ENCODE measurements around the gene FANCC. TPM values are rescaled to one million over a fixed set of nuclear protein-coding genes. Genes with fewer than 3 reads are reported as not detected.

Gene FANCC
- total and polyA plus RNA-seq, 2 experiments from 2014 or later: 13.1 to 15.6 TPM

- H3K4me3 ChIP-seq: no peak overlapping the region
- TF ChIP-seq CTCF (IDR thresholded peaks at IDR 0.05; ENCODE audit: poor library complexity) (no peak), EZH2 (IDR thresholded peaks at IDR 0.05; ENCODE audit: borderline replicate concordance) (no peak), EZH2phosphoT487 (IDR thresholded peaks at IDR 0.05; ENCODE audit: low read depth, severe bottlenecking, unreplicated experiment) (no peak)
- peak overlapping the region; percentile 17 for H3K27ac ChIP-seq
- no peaks in the 10 kb centered on the region for H3K36me3 ChIP-seq (replicated peaks; ENCODE audit: insufficient read depth, low read depth)
- peaks cover 16% of the 10 kb centered on the region for H3K4me1 ChIP-seq (ENCODE audit: insufficient read depth)
- no peak for DNase-seq (ENCODE audit: low spot score)
- H3K27me3 ChIP-seq: no peaks in the 10 kb centered on the region
- 89% methylated on average over 13 of the region's 13 CpGs for WGBS (ENCODE audit: low lambda C conversion rate, missing lambda C conversion rate)
- H3K4me2 ChIP-seq: no peak overlapping the region
- no peaks in the 10 kb centered on the region for H3K9me2 ChIP-seq (replicated peaks; ENCODE audit: insufficient read depth)
- no peak overlapping the region for H2AFZ ChIP-seq
- H4K20me1 ChIP-seq (ENCODE audit: insufficient read depth, poor library complexity, severe bottlenecking): no peaks in the 10 kb centered on the region
- no peaks in the 10 kb centered on the region for H3K9me3 ChIP-seq (ENCODE audit: low read depth)
- H3K79me2 ChIP-seq: no peaks in the 10 kb centered on the region
Observed at GRCh38 chr9:95105519-95106287, 211.8 kb downstream of the FANCC start.

GRCh38 chr9:95104980-95105379, 212.5 kb downstream of the FANCC start:
- Histone ChIP-seq H3K36me3 (replicated peaks; ENCODE audit: insufficient read depth, low read depth) (no peaks in the 10 kb centered on the region), H3K27me3 (no peaks in the 10 kb centered on the region), H4K20me1 (ENCODE audit: insufficient read depth, poor library complexity, severe bottlenecking) (no peaks in the 10 kb centered on the region), H3K9me3 (ENCODE audit: low read depth) (no peaks in the 10 kb centered on the region), H3K4me2 (no peak overlapping the region), H3K9me2 (replicated peaks; ENCODE audit: insufficient read depth) (no peaks in the 10 kb centered on the region), H3K4me3 (no peak overlapping the region), H3K27ac (no peak overlapping the region), H3K4me1 (ENCODE audit: insufficient read depth) (peaks cover 20% of the 10 kb centered on the region), H3K79me2 (no peaks in the 10 kb centered on the region), H2AFZ (no peak overlapping the region)
- WGBS (ENCODE audit: low lambda C conversion rate, missing lambda C conversion rate): 92% methylated on average over 12 of the region's 12 CpGs
- TF ChIP-seq EZH2phosphoT487 (IDR thresholded peaks at IDR 0.05; ENCODE audit: low read depth, severe bottlenecking, unreplicated experiment) (no peak), EZH2 (IDR thresholded peaks at IDR 0.05; ENCODE audit: borderline replicate concordance) (no peak), CTCF (IDR thresholded peaks at IDR 0.05; ENCODE audit: poor library complexity) (no peak)
- no peak for DNase-seq (ENCODE audit: low spot score)

- peaks cover 20% of the 10 kb centered on the region for H3K4me1 ChIP-seq (ENCODE audit: insufficient read depth)
- H3K27me3 ChIP-seq: no peaks in the 10 kb centered on the region
- H3K9me2 ChIP-seq (replicated peaks; ENCODE audit: insufficient read depth): no peaks in the 10 kb centered on the region
- H3K36me3 ChIP-seq (replicated peaks; ENCODE audit: insufficient read depth, low read depth): no peaks in the 10 kb centered on the region
- no peak overlapping the region for H3K4me2 ChIP-seq
- TF ChIP-seq CTCF (IDR thresholded peaks at IDR 0.05; ENCODE audit: poor library complexity) (no peak), EZH2 (IDR thresholded peaks at IDR 0.05; ENCODE audit: borderline replicate concordance) (no peak), EZH2phosphoT487 (IDR thresholded peaks at IDR 0.05; ENCODE audit: low read depth, severe bottlenecking, unreplicated experiment) (no peak)
- H4K20me1 ChIP-seq (ENCODE audit: insufficient read depth, poor library complexity, severe bottlenecking): no peaks in the 10 kb centered on the region
- H3K9me3 ChIP-seq (ENCODE audit: low read depth): no peaks in the 10 kb centered on the region
- WGBS (ENCODE audit: low lambda C conversion rate, missing lambda C conversion rate): 91% methylated on average over 8 of the region's 8 CpGs
- no peak overlapping the region for H3K4me3 ChIP-seq
- H3K79me2 ChIP-seq: no peaks in the 10 kb centered on the region
- no peak overlapping the region for H3K27ac ChIP-seq
- no peak overlapping the region for H2AFZ ChIP-seq
- DNase-seq (ENCODE audit: low spot score): no peak
Observed at GRCh38 chr9:95104581-95104960, 212.9 kb downstream of the FANCC start.
